ENCODE measurements around the gene SERTM1.

- TF ChIP-seq POLR2A (IDR thresholded peaks at IDR 0.05; ENCODE audit: low read depth, low read length) = no peak
- no peak for TF ChIP-seq SP1 (IDR thresholded peaks at IDR 0.05; ENCODE audit: low read depth, low read length)
Measured at GRCh38 chr13:36668316-36668715, 5.5 kb upstream of the SERTM1 start.

All from GM12878 (cell line).